A375 (cell line): ENCODE measurements around the gene ZCCHC3. TPM values are rescaled to one million over a fixed set of nuclear protein-coding genes. Genes with fewer than 3 reads are reported as not detected.

ENCODE experiments used
- total RNA-seq: library from RNA; depleted of rRNA; stranded (reverse); fragments of >200 nt; shearing (Covaris generic); gene quantifications from 2 replicates; pipeline ENCODE4 v1.2.3, GENCODE V29; 2014; rRNA removed

Gene ZCCHC3, protein sequence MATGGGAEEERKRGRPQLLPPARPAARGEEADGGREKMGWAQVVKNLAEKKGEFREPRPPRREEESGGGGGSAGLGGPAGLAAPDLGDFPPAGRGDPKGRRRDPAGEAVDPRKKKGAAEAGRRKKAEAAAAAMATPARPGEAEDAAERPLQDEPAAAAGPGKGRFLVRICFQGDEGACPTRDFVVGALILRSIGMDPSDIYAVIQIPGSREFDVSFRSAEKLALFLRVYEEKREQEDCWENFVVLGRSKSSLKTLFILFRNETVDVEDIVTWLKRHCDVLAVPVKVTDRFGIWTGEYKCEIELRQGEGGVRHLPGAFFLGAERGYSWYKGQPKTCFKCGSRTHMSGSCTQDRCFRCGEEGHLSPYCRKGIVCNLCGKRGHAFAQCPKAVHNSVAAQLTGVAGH
- 28.0 and 28.7 TPM in 2 replicates for total RNA-seq

DNA sequence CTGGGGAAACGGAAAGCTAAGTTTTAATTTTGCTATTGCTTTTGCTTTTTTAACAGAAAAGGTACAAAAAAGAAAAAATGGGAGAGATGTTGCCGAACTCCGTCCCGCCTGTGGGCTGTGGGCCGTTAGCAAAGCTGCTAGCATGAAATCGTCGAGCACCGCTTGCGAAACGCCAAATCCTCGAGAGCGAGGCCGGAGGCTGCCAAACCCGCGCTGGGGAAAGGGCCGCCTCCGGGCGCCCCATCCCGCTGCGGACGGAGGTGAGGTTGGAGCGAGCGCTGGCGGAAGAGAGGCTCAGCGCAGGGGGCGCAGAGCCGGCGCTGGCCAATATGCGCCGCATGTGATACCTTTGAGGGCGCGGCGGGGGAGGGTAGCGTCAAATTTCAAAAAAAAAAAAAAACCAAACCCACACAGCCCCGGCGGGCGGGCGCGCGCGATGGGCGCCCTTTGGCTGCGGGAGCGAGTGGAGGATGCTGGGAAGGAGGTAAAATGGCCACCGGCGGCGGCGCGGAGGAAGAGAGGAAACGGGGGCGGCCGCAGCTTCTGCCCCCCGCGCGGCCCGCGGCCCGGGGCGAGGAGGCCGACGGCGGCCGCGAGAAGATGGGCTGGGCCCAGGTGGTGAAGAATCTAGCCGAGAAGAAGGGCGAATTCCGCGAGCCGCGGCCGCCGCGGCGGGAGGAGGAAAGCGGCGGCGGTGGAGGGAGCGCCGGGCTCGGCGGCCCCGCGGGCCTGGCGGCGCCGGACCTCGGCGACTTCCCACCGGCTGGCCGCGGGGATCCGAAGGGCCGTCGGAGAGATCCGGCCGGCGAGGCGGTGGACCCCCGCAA, at the start of gene ZCCHC3:
TSS of gene ZCCHC3 (plus strand) at position 473 of the 827 bp plus-strand sequence. CDS start at position 490, 17 bp downstream.

DNA sequence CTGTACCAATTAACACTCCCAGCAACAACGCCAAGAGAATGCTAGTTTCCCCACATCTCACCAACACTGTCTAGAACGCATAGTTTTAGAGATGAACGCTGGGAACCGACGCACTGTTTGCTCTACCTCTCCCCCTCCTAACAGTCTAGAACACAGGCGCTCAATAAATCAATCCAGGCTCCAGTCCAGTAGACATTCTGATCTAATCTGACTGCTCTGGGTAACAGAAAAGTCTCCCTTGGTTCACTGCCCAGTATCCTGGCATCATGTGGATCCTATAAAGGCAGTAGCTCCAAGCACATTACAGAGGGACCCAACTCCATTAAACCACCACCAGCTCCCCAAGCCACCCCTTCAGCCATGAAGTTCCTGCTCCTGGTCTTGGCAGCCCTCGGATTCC, 40.0 kb upstream of the ZCCHC3 start, which contains the start of gene DEFB132:
TSS of gene DEFB132 (plus strand) at position 306 of the 400 bp plus-strand sequence. CDS start at position 361, 55 bp downstream.

DNA sequence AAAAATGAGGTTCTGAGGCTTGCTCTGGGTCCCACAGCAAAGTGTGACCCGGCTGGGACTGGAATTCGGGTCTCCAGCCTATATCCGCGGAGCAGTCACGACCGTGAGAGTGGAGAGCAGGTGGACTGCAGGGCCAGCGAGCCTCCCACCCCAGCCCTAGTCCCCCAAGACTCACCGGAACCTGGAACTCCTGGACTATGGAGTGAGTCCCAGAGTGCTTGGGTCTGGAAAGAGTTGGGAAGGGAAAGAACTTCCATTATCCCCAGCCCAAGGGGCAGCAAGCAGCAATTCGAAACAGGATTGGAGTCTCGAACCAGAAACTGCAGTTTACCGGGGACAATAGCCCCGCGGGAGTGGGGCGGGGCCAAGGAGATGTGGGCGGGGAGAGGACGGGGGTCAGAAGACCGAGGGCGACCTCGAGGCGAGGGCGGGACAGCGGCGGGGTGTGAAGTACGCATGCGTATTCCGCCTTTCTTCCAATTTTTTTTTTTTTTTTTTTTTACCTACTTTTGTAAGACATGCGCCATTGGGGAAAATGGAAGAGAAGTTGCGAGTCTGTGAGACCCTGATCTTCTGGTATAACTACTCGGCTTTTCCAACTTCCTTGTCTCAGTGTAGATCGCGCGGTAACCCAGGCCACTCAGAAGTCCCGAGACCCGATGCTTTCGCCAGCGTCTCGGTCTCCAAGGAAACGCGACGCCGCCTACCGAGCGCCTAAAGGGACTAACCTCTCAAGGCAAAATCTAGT, 7.1 kb upstream of the ZCCHC3 start, which contains the start of gene C20orf96:
TSS of gene C20orf96 (minus strand) at position 667 of the 748 bp plus-strand sequence. CDS start at position 527, 140 bp downstream.

DNA sequence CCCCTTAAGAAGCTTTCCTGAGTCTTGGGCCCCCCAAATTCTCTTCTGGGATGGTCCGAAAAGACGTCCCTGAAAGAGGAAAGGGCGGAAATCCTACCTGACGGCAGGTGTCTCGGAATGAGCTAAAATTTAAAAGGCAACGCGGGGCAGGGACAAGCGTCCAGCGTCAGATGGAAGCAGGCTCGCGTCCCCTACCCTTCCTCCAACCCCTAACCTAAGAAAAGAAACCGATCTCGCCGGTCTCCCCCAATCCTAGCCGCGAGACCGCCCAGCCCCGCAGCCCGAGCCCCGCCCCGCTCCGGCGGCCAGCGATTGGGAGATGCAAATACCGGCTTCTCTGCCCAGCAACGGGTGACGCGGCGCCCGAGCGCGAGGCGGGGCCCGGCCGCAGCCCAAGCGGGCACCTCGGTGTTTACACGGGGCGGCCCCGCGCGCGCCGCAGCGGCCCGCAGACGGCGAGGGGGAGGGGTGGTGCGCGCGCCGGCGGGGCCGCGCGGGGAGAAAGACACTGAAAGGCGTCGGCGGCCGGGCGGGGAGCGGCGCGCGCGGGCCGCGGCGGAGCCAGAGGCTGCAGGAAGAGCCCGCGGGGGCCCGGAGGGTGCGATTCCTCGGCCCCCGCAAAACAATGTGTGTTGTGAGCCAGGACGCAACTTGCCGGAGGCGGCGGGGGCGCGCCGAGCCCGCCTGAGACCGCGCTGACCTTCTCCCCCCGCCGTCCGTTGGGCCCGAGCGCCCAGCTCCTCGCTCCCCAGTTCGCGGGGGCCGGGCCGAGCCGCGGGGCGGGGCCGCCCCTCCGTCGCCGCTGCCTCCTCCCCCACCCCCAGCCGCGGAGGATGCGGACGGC, 27.9 kb downstream of the ZCCHC3 start, which contains the start of gene SOX12:
TSS of gene SOX12 (plus strand) at position 508 of the 844 bp plus-strand sequence. CDS start 373 bp downstream, outside the sequence.

GRCh38 chr20:346640-347316, 49.4 kb downstream of the ZCCHC3 start, which contains the start of gene NRSN2:
Gene NRSN2, plus strand, starts transcription at chr20:347111. Its CDS starts 2,533 bp downstream, at chr20:349644.

Other genes starting within 250 kb of the ZCCHC3 start
- not detected in 2 replicates for gene DEFB125, start 209.9 kb upstream of the ZCCHC3 start, total RNA-seq
- not detected in 2 replicates for gene DEFB126, start 155.0 kb upstream of the ZCCHC3 start, total RNA-seq
- not detected in 2 replicates for gene DEFB127, start 140.1 kb upstream of the ZCCHC3 start, total RNA-seq
- not detected in 2 replicates for gene DEFB128, start 107.9 kb upstream of the ZCCHC3 start, total RNA-seq
- not detected in 2 replicates for gene DEFB129, start 70.3 kb upstream of the ZCCHC3 start, total RNA-seq
- not detected in 2 replicates for gene DEFB132, start 39.8 kb upstream of the ZCCHC3 start, total RNA-seq
- 1.1 and 1.9 TPM in 2 replicates for gene C20orf96, start 6.8 kb upstream of the ZCCHC3 start, total RNA-seq
- 6.9 and 7.7 TPM in 2 replicates for gene SOX12, start 28.0 kb downstream of the ZCCHC3 start, total RNA-seq
- 60.3 and 73.3 TPM in 2 replicates for gene NRSN2, start 49.5 kb downstream of the ZCCHC3 start, total RNA-seq
- 290 and 400 TPM in 2 replicates for gene TRIB3, start 83.2 kb downstream of the ZCCHC3 start, total RNA-seq
- 138 and 161 TPM in 2 replicates for gene RBCK1, start 110.7 kb downstream of the ZCCHC3 start, total RNA-seq
- 21.8 and 26.3 TPM in 2 replicates for gene TBC1D20, start 165.0 kb downstream of the ZCCHC3 start, total RNA-seq
- gene CSNK2A1, start 246.2 kb downstream of the ZCCHC3 start, total RNA-seq = 137 and 178 TPM in 2 replicates